B cell (primary cell): ENCODE data around the gene APLP1. TPM values are rescaled to one million over a fixed set of nuclear protein-coding genes. Genes with fewer than 3 reads are reported as not detected.
"Not testable (repeated sequence)": the region's sequence is repeated elsewhere in the genome, so short reads cannot be mapped to it uniquely, and the experiment has no call there.

ENCODE experiments used
- ATAC-seq: fragments of 200-7000 bp; cut with Tn5 transposase; one replicate; pipeline ENCODE4 v1.10.0; 2021; ENCODE audit warnings: low read depth, mild to moderate bottlenecking, moderate number of reproducible peaks, moderate library complexity
- CTCF ChIA-PET: fragments of 350-600 bp; sonication (Branson Sonifier 250); formaldehyde crosslinking; loops from one replicate; lab custom pipeline; 2021; ENCODE audit warnings: antibody characterized with exemption, inconsistent platforms; lab: Charles Lee
- POLR2A ChIA-PET: fragments of 350-600 bp; sonication (Branson Sonifier 250); formaldehyde crosslinking; loops from one replicate; lab custom pipeline; 2021; ENCODE audit warnings: antibody characterized with exemption; lab: Charles Lee
- DNase-seq: peaks from one replicate; pipeline ENCODE4 v3.0.0; 2013
- H2AFZ ChIP-seq: 2 replicates; pipeline ENCODE4 v1.6.1; 2012; ENCODE audit warnings: mild to moderate bottlenecking, low read depth, low read length; ENCODE audit not compliant: insufficient read depth, poor library complexity, severe bottlenecking
- H3K27ac ChIP-seq, 2 donors: 1 replicate in 1 of 2; 2 replicates in 1 of 2; pipeline ENCODE4 v1.5.1; 2012 to 2013; ENCODE audit warnings: low read length in 2 of 2, mild to moderate bottlenecking in 2 of 2, moderate library complexity in 1 of 2
- H3K27me3 ChIP-seq, 4 experiments: fragments of 200-600 bp in 1 of 4; sonication (generic) in 1 of 4; replicated peaks in 1 of 4; 1 replicate in 2 of 4; 2 replicates in 2 of 4; pipeline versions ENCODE4 v1.6.1 to v1.7.0; 2013 to 2016; ENCODE audit warnings: low read length in 3 of 4, mild to moderate bottlenecking in 2 of 4, mixed read lengths in 1 of 4, moderate library complexity in 1 of 4; ENCODE audit not compliant: insufficient read depth in 4 of 4, control insufficient read depth in 3 of 4; ENCODE audit errors: control extremely low read depth in 1 of 4
- H3K36me3 ChIP-seq, 2 experiments: replicated peaks in 1 of 2; 1 replicate in 1 of 2; 2 replicates in 1 of 2; pipeline versions ENCODE4 v1.6.1 to v1.7.1; 2013; ENCODE audit warnings: low read length in 1 of 2; ENCODE audit not compliant: insufficient read depth in 2 of 2, control insufficient read depth in 1 of 2; ENCODE audit errors: control extremely low read depth in 1 of 2, extremely low read depth in 1 of 2
- H3K4me1 ChIP-seq, 2 donors: fragments of 200-600 bp in 1 of 2; sonication (generic) in 1 of 2; 1 replicate in 1 of 2; 2 replicates in 1 of 2; pipeline versions ENCODE4 v1.5.1 to v1.6.1; 2013 to 2017; ENCODE audit warnings: low read length in 2 of 2; ENCODE audit not compliant: control insufficient read depth in 2 of 2, insufficient read depth in 2 of 2
- H3K4me2 ChIP-seq: replicated peaks from 2 replicates; pipeline ENCODE3; 2012; ENCODE audit warnings: mild to moderate bottlenecking, low read depth, low read length; ENCODE audit not compliant: poor library complexity, severe bottlenecking
- H3K4me3 ChIP-seq, 5 experiments: fragments of 200-600 bp in 1 of 5; sonication (generic) in 1 of 5; 1 replicate in 3 of 5; 2 replicates in 2 of 5; pipeline versions ENCODE4 v1.5.1 to v1.7.0; 2011 to 2016; ENCODE audit warnings: low read length in 4 of 5, mild to moderate bottlenecking in 4 of 5, low read depth in 2 of 5, control low read depth in 1 of 5, moderate library complexity in 1 of 5; ENCODE audit not compliant: insufficient read depth in 1 of 5; ENCODE audit errors: control extremely low read depth in 1 of 5, extremely low read depth in 1 of 5
- H3K79me2 ChIP-seq: fragments of 200-600 bp; sonication (generic); one replicate; pipeline ENCODE4 v1.6.0; 2016; ENCODE audit warnings: low read length; ENCODE audit not compliant: control insufficient read depth, insufficient read depth
- H3K9ac ChIP-seq: fragments of 200-600 bp; sonication (generic); 2 replicates; pipeline ENCODE4 v1.6.1; 2017; ENCODE audit warnings: mild to moderate bottlenecking, low read length, moderate library complexity
- H3K9me3 ChIP-seq, 3 donors: one replicate each; pipeline versions ENCODE4 v1.6.1 to v1.7.1; 2013; ENCODE audit warnings: low read length in 2 of 3; ENCODE audit not compliant: control insufficient read depth in 2 of 3, insufficient read depth in 1 of 3; ENCODE audit errors: control extremely low read depth in 1 of 3
- H4K20me1 ChIP-seq: 2 replicates; pipeline ENCODE4 v1.6.0; 2012; ENCODE audit warnings: mild to moderate bottlenecking, low read length; ENCODE audit not compliant: insufficient read depth, control insufficient read depth, poor library complexity, severe bottlenecking
- H3K27ac Mint-ChIP-seq: one replicate; pipeline ENCODE4 v1.8.0; 2021; ENCODE audit warnings: mixed read lengths
- H3K27me3 Mint-ChIP-seq: one replicate; pipeline ENCODE4 v1.8.0; 2021; ENCODE audit warnings: mixed read lengths
- H3K4me1 Mint-ChIP-seq: one replicate; pipeline ENCODE4 v1.8.0; 2021; ENCODE audit warnings: mixed read lengths
- H3K4me3 Mint-ChIP-seq: one replicate; pipeline ENCODE4 v1.8.0; 2021; ENCODE audit warnings: mixed read lengths
- H3K9me3 Mint-ChIP-seq: one replicate; pipeline ENCODE4 v1.8.0; 2022; ENCODE audit warnings: mixed read lengths; ENCODE audit not compliant: insufficient read depth
- EZH2 ChIP-seq: IDR thresholded peaks from 2 replicates; pipeline ENCODE4 v1.6.1; 2012; ENCODE audit warnings: borderline replicate concordance, low read depth, mild to moderate bottlenecking, moderate library complexity, low read length; ENCODE audit not compliant: insufficient read depth, poor library complexity, severe bottlenecking
- WGBS: methylation state at CpG from one replicate; pipeline ENCODE4 v1.1.5; 2013; ENCODE audit warnings: missing lambda C conversion rate; ENCODE audit not compliant: insufficient coverage; 5-methylcytosine and 5-hydroxymethylcytosine counted together
- intact Hi-C: fragments of 100-400 bp; cut with micrococcal nuclease; formaldehyde crosslinking; loops from one replicate; pipeline ENCODE4 v1.10.0; 2022
- polyA plus RNA-seq: library from polyadenylated mRNA; depleted of rRNA; stranded (reverse); fragments of >200 nt; gene quantifications from 2 replicates; pipeline ENCODE4 v1.2.3, GENCODE V29; 2012
- total RNA-seq, 2 donors: library from RNA; stranded (reverse); fragments of 120-200 nt in 1 of 2; gene quantifications; 1 replicate in 1 of 2; 2 replicates in 1 of 2; pipeline versions ENCODE4 v1.2.3 to v1.2.4, GENCODE V29; 2013 to 2022
- TF ChIP-seq, protein P1 (sequence below): fragments of 200-600 bp; IDR thresholded peaks from one replicate; pipeline ENCODE4 v1.8.0; 2022; ENCODE audit warnings: antibody characterized with exemption, mild to moderate bottlenecking

The APLP1 gene
- total and polyA plus RNA-seq, 2 donors (not counting 1 experiment from before 2014, with no cell fraction given), result 0.06 TPM; not detected in 1

GRCh38 chr19:35870124-35870736, 1.9 kb downstream of the APLP1 start:
- H3K9me3 Mint-ChIP-seq, H3K27ac ChIP-seq, H2AFZ ChIP-seq, DNase-seq, CTCF ChIA-PET, POLR2A ChIA-PET, H4K20me1 ChIP-seq, H3K79me2 ChIP-seq, intact Hi-C loops, ATAC-seq, H3K36me3 ChIP-seq, H3K27ac Mint-ChIP-seq: not testable (repeated sequence)
- peak overlapping the region in 2 of 5 experiments; percentile 28 to 54 for H3K4me3 ChIP-seq
- peak overlapping the region; percentile 85 for H3K4me2 ChIP-seq
- peaks cover 23 to 25% of the 10 kb centered on the region in 2 donors for H3K4me1 ChIP-seq
- peaks cover 60% of the 10 kb centered on the region for H3K27me3 Mint-ChIP-seq
- peak overlapping the region; percentile 48 for H3K9ac ChIP-seq
- peak overlapping the region; percentile 64 for H3K4me3 Mint-ChIP-seq
- peaks cover 0 to 28% (median 0%) of the 10 kb centered on the region in 3 donors for H3K9me3 ChIP-seq
- 30% methylated on average over 19 of the region's 26 CpGs for WGBS
- H3K4me1 Mint-ChIP-seq, result peaks cover 18% of the 10 kb centered on the region
- peaks cover 0 to 72% (median 31%) of the 10 kb centered on the region in 4 experiments for H3K27me3 ChIP-seq

- intact Hi-C loops, result no loop called here
- Mint-ChIP-seq H3K9me3 (no peaks in the 10 kb centered on the region), H3K4me1 (peaks cover 18% of the 10 kb centered on the region), H3K27ac (no peak overlapping the region), H3K4me3 (no peak overlapping the region), H3K27me3 (peaks cover 54% of the 10 kb centered on the region)
- H3K79me2 ChIP-seq, result no peaks in the 10 kb centered on the region
- H4K20me1 ChIP-seq, result peaks cover 3% of the 10 kb centered on the region
- WGBS, result 42% methylated on average over 2 of the region's 12 CpGs
- H2AFZ ChIP-seq, result no peak overlapping the region
- no peak overlapping the region for H3K27ac ChIP-seq
- peaks cover 0 to 68% (median 31%) of the 10 kb centered on the region in 4 experiments for H3K27me3 ChIP-seq
- ATAC-seq, result no peak
- no peak for DNase-seq
- H3K4me1 ChIP-seq, result peaks cover 23 to 25% of the 10 kb centered on the region in 2 donors
- TF ChIP-seq EZH2, result no peak
- TF ChIP-seq, protein P1, sequence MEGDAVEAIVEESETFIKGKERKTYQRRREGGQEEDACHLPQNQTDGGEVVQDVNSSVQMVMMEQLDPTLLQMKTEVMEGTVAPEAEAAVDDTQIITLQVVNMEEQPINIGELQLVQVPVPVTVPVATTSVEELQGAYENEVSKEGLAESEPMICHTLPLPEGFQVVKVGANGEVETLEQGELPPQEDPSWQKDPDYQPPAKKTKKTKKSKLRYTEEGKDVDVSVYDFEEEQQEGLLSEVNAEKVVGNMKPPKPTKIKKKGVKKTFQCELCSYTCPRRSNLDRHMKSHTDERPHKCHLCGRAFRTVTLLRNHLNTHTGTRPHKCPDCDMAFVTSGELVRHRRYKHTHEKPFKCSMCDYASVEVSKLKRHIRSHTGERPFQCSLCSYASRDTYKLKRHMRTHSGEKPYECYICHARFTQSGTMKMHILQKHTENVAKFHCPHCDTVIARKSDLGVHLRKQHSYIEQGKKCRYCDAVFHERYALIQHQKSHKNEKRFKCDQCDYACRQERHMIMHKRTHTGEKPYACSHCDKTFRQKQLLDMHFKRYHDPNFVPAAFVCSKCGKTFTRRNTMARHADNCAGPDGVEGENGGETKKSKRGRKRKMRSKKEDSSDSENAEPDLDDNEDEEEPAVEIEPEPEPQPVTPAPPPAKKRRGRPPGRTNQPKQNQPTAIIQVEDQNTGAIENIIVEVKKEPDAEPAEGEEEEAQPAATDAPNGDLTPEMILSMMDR, result no peak
- no peak overlapping the region for H3K4me3 ChIP-seq
- H3K4me2 ChIP-seq, result no peak overlapping the region
- no peaks in the 10 kb centered on the region for H3K36me3 ChIP-seq
- no peak overlapping the region for H3K9ac ChIP-seq
- ChIA-PET POLR2A (no interaction called here), CTCF (no interaction called here)
- peaks cover 0 to 28% (median 0%) of the 10 kb centered on the region in 3 donors for H3K9me3 ChIP-seq
These were observed 2.4 kb downstream of the APLP1 start for GRCh38 chr19:35870798-35871197.
